Esophagus squamous epithelium (tissue), 5 donors: ENCODE measurements around the gene C1RL. TPM values are rescaled to one million over a fixed set of nuclear protein-coding genes. Genes with fewer than 3 reads are reported as not detected.
A peak's percentile ranks its signal among the peaks of the same experiment; 100 is the strongest.

Source experiments
- DNase-seq: peaks from one replicate; lab custom pipeline; 2025; lab: John Stamatoyannopoulos, UW
- H3K27ac ChIP-seq, 4 donors: fragments of 200-600 bp; sonication (generic); one replicate each; pipeline ENCODE4 v1.5.1; 2016 to 2019; ENCODE audit warnings: mild to moderate bottlenecking in 1 of 4
- H3K27me3 ChIP-seq, 4 donors: fragments of 200-600 bp; sonication (generic); 1 replicate in 3 of 4; 2 replicates in 1 of 4; pipeline versions ENCODE4 v1.5.1 to v1.6.0; 2017 to 2021; ENCODE audit warnings: antibody characterized with exemption in 1 of 4
- H3K36me3 ChIP-seq, 3 donors: fragments of 200-600 bp; sonication (generic); one replicate each; pipeline ENCODE4 v1.5.1; 2016 to 2019
- H3K4me1 ChIP-seq, 3 donors: fragments of 200-600 bp; sonication (generic); one replicate each; pipeline ENCODE4 v1.5.1; 2017 to 2019
- H3K4me3 ChIP-seq, 4 donors: fragments of 200-600 bp; sonication (generic); 1 replicate in 3 of 4; 2 replicates in 1 of 4; pipeline ENCODE4 v1.5.1; 2016 to 2019; ENCODE audit warnings: mild to moderate bottlenecking in 2 of 4, moderate library complexity in 1 of 4
- H3K9me3 ChIP-seq, 3 donors: fragments of 200-600 bp; sonication (generic); one replicate each; pipeline ENCODE4 v1.5.1; 2016 to 2019
- CTCF ChIP-seq, 6 experiments: fragments of 450-650 bp in 4 of 6; fragments of 200-600 bp in 2 of 6; sonication (generic) in 2 of 6; IDR thresholded peaks; one replicate each; pipeline ENCODE4 v1.5.1; 2016 to 2019; ENCODE audit warnings: antibody characterized with exemption in 6 of 6, mild to moderate bottlenecking in 4 of 6, moderate library complexity in 4 of 6
- POLR2A ChIP-seq, 4 donors: fragments of 450-650 bp; IDR thresholded peaks; one replicate each; pipeline ENCODE4 v1.6.1; 2017; ENCODE audit warnings: antibody characterized with exemption in 4 of 4, mild to moderate bottlenecking in 4 of 4, moderate library complexity in 3 of 4
- WGBS, 2 donors: methylation state at CpG; one replicate each; pipeline ENCODE4 v1.1.5; 2018; 5-methylcytosine and 5-hydroxymethylcytosine counted together
- intact Hi-C: fragments of 100-400 bp; cut with DNase I; formaldehyde crosslinking; loops from one replicate; pipeline ENCODE4 v1.15.0; 2022
- total RNA-seq, 4 donors: library from RNA; depleted of rRNA; stranded (reverse); fragments of >200 nt; gene quantifications; one replicate each; pipeline ENCODE4 v1.1.0, GENCODE V29; 2016
- donor health status: DM: yes; HTN: yes; CAD: no.

The C1RL gene
- total RNA-seq, result 10 to 100 TPM; 13.0 to 53.2 (median 25.8) TPM

GRCh38 chr12:7108796-7109571 lies at the start of gene C1RL:
TSS of gene C1RL (minus strand) at chr12:7109214. CDS start at chr12:7109180, 34 bp downstream.
- H3K36me3 ChIP-seq, result peaks cover 0 to 12% (median 0%) of the 10 kb centered on the region in 3 donors
- H3K27me3 ChIP-seq, result no peaks in the 10 kb centered on the region
- H3K27ac ChIP-seq, result peak within 1 kb of the TSS; percentile 87 to 98 (median 95)
- H3K9me3 ChIP-seq, result no peaks in the 10 kb centered on the region
- DNase-seq, result peak; percentile 38
- H3K4me3 ChIP-seq, result peak within 1 kb of the TSS; percentile 43 to 86 (median 68)
- WGBS, 2 donors, result 9 to 10% methylated on average over 13 to 15 of the region's 23 CpGs
- intact Hi-C loops, result no loop called here
- TF ChIP-seq POLR2A (IDR thresholded peaks at IDR 0.05) (peak in 2 of 4 donors; percentile 8 to 13), CTCF (IDR thresholded peaks at IDR 0.05) (peak; percentile 96 to 99 (median 99))
- H3K4me1 ChIP-seq, result peaks cover 15 to 63% (median 22%) of the 10 kb centered on the region in 3 donors

GRCh38 chr12:7157391-7157790 lies 48.4 kb upstream of the C1RL start:
- Histone ChIP-seq H3K4me1 (peaks cover 7 to 39% (median 10%) of the 10 kb centered on the region in 3 donors), H3K27me3 (peaks cover 0 to 5% (median 0%) of the 10 kb centered on the region in 4 donors), H3K9me3 (no peaks in the 10 kb centered on the region), H3K4me3 (no peak overlapping the region), H3K27ac (no peak overlapping the region), H3K36me3 (peaks cover 3 to 38% (median 4%) of the 10 kb centered on the region in 3 donors)
- no peak for DNase-seq
- no peak for TF ChIP-seq CTCF (IDR thresholded peaks at IDR 0.05)
- no peak for TF ChIP-seq POLR2A (IDR thresholded peaks at IDR 0.05)
- 92 to 96% methylated on average over 5 to 6 of the region's 17 CpGs for WGBS, 2 donors
- intact Hi-C loops, result no loop called here

GRCh38 chr12:7156259-7157197 lies 47.5 kb upstream of the C1RL start:
- intact Hi-C loops, result no loop called here
- H3K4me3 ChIP-seq, result no peak overlapping the region
- no peak overlapping the region for H3K27ac ChIP-seq
- no peaks in the 10 kb centered on the region for H3K9me3 ChIP-seq
- TF ChIP-seq POLR2A (IDR thresholded peaks at IDR 0.05) (no peak), CTCF (IDR thresholded peaks at IDR 0.05) (no peak)
- 81 to 85% methylated on average over 3 to 10 of the region's 24 CpGs for WGBS, 2 donors
- no peak for DNase-seq
- H3K4me1 ChIP-seq, result peaks cover 7 to 36% (median 10%) of the 10 kb centered on the region in 3 donors
- H3K27me3 ChIP-seq, result no peaks in the 10 kb centered on the region
- H3K36me3 ChIP-seq, result peaks cover 3 to 46% (median 4%) of the 10 kb centered on the region in 3 donors

- no peak overlapping the region for H3K27ac ChIP-seq
Observed at GRCh38 chr12:7155471-7156034, 46.5 kb upstream of the C1RL start.

More at GRCh38 chr12:7155471-7156034, 46.5 kb upstream of the C1RL start:
- Histone ChIP-seq H3K4me1 (peaks cover 7 to 36% (median 10%) of the 10 kb centered on the region in 3 donors), H3K36me3 (peaks cover 3 to 55% (median 10%) of the 10 kb centered on the region in 3 donors), H3K27me3 (no peaks in the 10 kb centered on the region), H3K4me3 (no peak overlapping the region), H3K9me3 (no peaks in the 10 kb centered on the region)
- intact Hi-C loops, result no loop called here
- TF ChIP-seq CTCF (IDR thresholded peaks at IDR 0.05), result no peak
- TF ChIP-seq POLR2A (IDR thresholded peaks at IDR 0.05), result no peak
- 20 to 60% methylated on average over 1 to 4 of the region's 8 CpGs for WGBS, 2 donors
- no peak for DNase-seq
